ENCODE data around the gene CTIF.

CTIF gene

GRCh38 chr18:48575658-48576456 is 37.0 kb downstream of the CTIF start:
- DNase-seq = no peak

- DNase-seq = no peak
These were observed 37.6 kb downstream of the CTIF start for GRCh38 chr18:48576457-48576771.

GRCh38 chr18:48577478-48578190 is 38.8 kb downstream of the CTIF start:
- no peak for DNase-seq

- DNase-seq = no peak
These were observed 39.5 kb downstream of the CTIF start for GRCh38 chr18:48578289-48578688.

- no peak for DNase-seq
These were observed 41.2 kb downstream of the CTIF start for GRCh38 chr18:48580066-48580465.

- no peak for DNase-seq
These were observed 42.0 kb downstream of the CTIF start for GRCh38 chr18:48580782-48581181.

- DNase-seq = no peak
These were observed 42.4 kb downstream of the CTIF start for GRCh38 chr18:48581206-48581605.

- no peak for DNase-seq
These were observed 43.1 kb downstream of the CTIF start for GRCh38 chr18:48581941-48582340.

GRCh38 chr18:48582946-48583345 is 44.1 kb downstream of the CTIF start:
- no peak for DNase-seq

GRCh38 chr18:48583573-48583972 is 44.7 kb downstream of the CTIF start:
- DNase-seq = no peak

- DNase-seq = no peak
These were observed 51.1 kb downstream of the CTIF start for GRCh38 chr18:48589797-48590519.

- no peak for DNase-seq
These were observed 51.8 kb downstream of the CTIF start for GRCh38 chr18:48590678-48591077.

- no peak for DNase-seq
These were observed 53.8 kb downstream of the CTIF start for GRCh38 chr18:48592540-48593171.

- no peak for DNase-seq
These were observed 55.8 kb downstream of the CTIF start for GRCh38 chr18:48594471-48595094.

- DNase-seq = no peak
These were observed 56.9 kb downstream of the CTIF start for GRCh38 chr18:48595703-48596218.

GRCh38 chr18:48597110-48597509 is 58.3 kb downstream of the CTIF start:
- no peak for DNase-seq

GRCh38 chr18:48597671-48598070 is 58.8 kb downstream of the CTIF start:
- DNase-seq = no peak

- DNase-seq = no peak
These were observed 60.6 kb downstream of the CTIF start for GRCh38 chr18:48599391-48599790.

- DNase-seq = no peak
These were observed 61.2 kb downstream of the CTIF start for GRCh38 chr18:48600046-48600445.

- DNase-seq = no peak
These were observed 61.7 kb downstream of the CTIF start for GRCh38 chr18:48600456-48601090.

GRCh38 chr18:48601343-48601742 is 62.5 kb downstream of the CTIF start:
- DNase-seq = no peak

- DNase-seq = no peak
These were observed 64.0 kb downstream of the CTIF start for GRCh38 chr18:48602759-48603390.

Data from activated CD4-positive, alpha-beta T cell treated with anti-CD3 and anti-CD28 coated beads, Interleukin-2, amount 50 U/mL, for 4 hours (primary cell).